HEK293 (cell line): ENCODE data around the gene LBHD2.

ENCODE experiments used
- FEZF1 ChIP-seq: fragments of 450-650 bp; formaldehyde crosslinking; IDR thresholded peaks from 2 replicates; pipeline ENCODE4 v1.5.1; 2016; ENCODE audit warnings: missing biosample characterization, missing genetic modification characterization
- GLI2 ChIP-seq: fragments of 450-650 bp; formaldehyde crosslinking; IDR thresholded peaks from 2 replicates; pipeline ENCODE4; 2017; ENCODE audit warnings: missing biosample characterization, missing genetic modification characterization, low read depth, borderline replicate concordance
- GLI4 ChIP-seq: fragments of 450-650 bp; formaldehyde crosslinking; IDR thresholded peaks from 2 replicates; pipeline ENCODE4 v1.5.1; 2016; ENCODE audit warnings: missing biosample characterization, missing genetic modification characterization
- HIC1 ChIP-seq: fragments of 450-650 bp; formaldehyde crosslinking; IDR thresholded peaks from 2 replicates; pipeline ENCODE4 v1.5.1; 2016; ENCODE audit warnings: missing biosample characterization, missing genetic modification characterization
- KLF7 ChIP-seq: fragments of 450-650 bp; formaldehyde crosslinking; IDR thresholded peaks from 2 replicates; pipeline ENCODE4 v1.5.1; 2016; ENCODE audit warnings: missing biosample characterization, missing genetic modification characterization, borderline replicate concordance
- KLF9 ChIP-seq: fragments of 450-650 bp; formaldehyde crosslinking; IDR thresholded peaks from 2 replicates; pipeline ENCODE4 v1.5.1; 2016; ENCODE audit warnings: missing biosample characterization, missing genetic modification characterization, low read depth
- PRDM1 ChIP-seq: fragments of 450-650 bp; formaldehyde crosslinking; IDR thresholded peaks from 2 replicates; pipeline ENCODE4; 2016; ENCODE audit warnings: missing biosample characterization, missing genetic modification characterization
- SALL2 ChIP-seq: fragments of 450-650 bp; formaldehyde crosslinking; IDR thresholded peaks from 2 replicates; pipeline ENCODE4 v1.5.0; 2017; ENCODE audit warnings: missing biosample characterization, mild to moderate bottlenecking, missing genetic modification characterization, borderline replicate concordance
- SETDB1 ChIP-seq: IDR thresholded peaks from one replicate; pipeline ENCODE4 v1.6.1; 2017; ENCODE audit warnings: mild to moderate bottlenecking, low read length, moderate library complexity, mixed read lengths; ENCODE audit not compliant: insufficient read length
- ZBTB48 ChIP-seq: fragments of 450-650 bp; formaldehyde crosslinking; IDR thresholded peaks from 2 replicates; pipeline ENCODE4 v1.5.1; 2016; ENCODE audit warnings: missing biosample characterization, missing genetic modification characterization
- ZBTB6 ChIP-seq: fragments of 450-650 bp; formaldehyde crosslinking; IDR thresholded peaks from 2 replicates; pipeline ENCODE4 v1.5.1; 2017; ENCODE audit warnings: missing biosample characterization, missing genetic modification characterization
- ZNF184 ChIP-seq: fragments of 450-650 bp; IDR thresholded peaks from 2 replicates; pipeline ENCODE4 v1.5.1; 2018; ENCODE audit warnings: missing biosample characterization, mild to moderate bottlenecking, missing genetic modification characterization
- ZNF2 ChIP-seq: fragments of 450-650 bp; formaldehyde crosslinking; IDR thresholded peaks from 2 replicates; pipeline ENCODE4 v1.5.1; 2016; ENCODE audit warnings: missing biosample characterization, missing genetic modification characterization
- ZNF274 ChIP-seq, 2 experiments: fragments of 200-500 bp in 1 of 2; fragments of 450-650 bp in 1 of 2; sonication (Bioruptor generic) in 1 of 2; formaldehyde crosslinking in 1 of 2; IDR thresholded peaks; 2 replicates each; pipeline versions ENCODE4 v1.5.1 to v1.6.1; 2014 to 2016; ENCODE audit warnings: borderline replicate concordance in 1 of 2, inconsistent platforms in 1 of 2, low read length in 1 of 2, missing biosample characterization in 1 of 2, missing genetic modification characterization in 1 of 2
- ZNF335 ChIP-seq: fragments of 450-650 bp; formaldehyde crosslinking; conservative IDR thresholded peaks from 2 replicates; pipeline ENCODE4 v1.5.1; 2016; ENCODE audit warnings: missing biosample characterization, missing genetic modification characterization
- ZNF37A ChIP-seq: fragments of 450-650 bp; IDR thresholded peaks from 2 replicates; pipeline ENCODE4 v1.5.1; 2018; ENCODE audit warnings: missing biosample characterization, missing genetic modification characterization
- ZNF394 ChIP-seq: fragments of 450-650 bp; formaldehyde crosslinking; IDR thresholded peaks from 2 replicates; pipeline ENCODE4 v1.5.1; 2016; ENCODE audit warnings: missing biosample characterization, missing genetic modification characterization, mild to moderate bottlenecking, moderate library complexity, borderline replicate concordance
- ZNF423 ChIP-seq: fragments of 450-650 bp; formaldehyde crosslinking; IDR thresholded peaks from 2 replicates; pipeline ENCODE4 v1.5.1; 2016; ENCODE audit warnings: missing biosample characterization, missing genetic modification characterization
- ZNF473 ChIP-seq: fragments of 450-650 bp; formaldehyde crosslinking; IDR thresholded peaks from 2 replicates; pipeline ENCODE4 v1.5.1; 2017; ENCODE audit warnings: missing biosample characterization, missing genetic modification characterization
- ZNF561 ChIP-seq: fragments of 450-650 bp; IDR thresholded peaks from 2 replicates; pipeline ENCODE4 v1.5.1; 2018; ENCODE audit warnings: missing biosample characterization, missing genetic modification characterization, borderline replicate concordance
- ZNF600 ChIP-seq: fragments of 450-650 bp; formaldehyde crosslinking; IDR thresholded peaks from 2 replicates; pipeline ENCODE4 v1.5.1; 2016; ENCODE audit warnings: missing biosample characterization, missing genetic modification characterization
- ZNF621 ChIP-seq: fragments of 450-650 bp; formaldehyde crosslinking; IDR thresholded peaks from 2 replicates; pipeline ENCODE4 v1.5.1; 2017; ENCODE audit warnings: missing biosample characterization, missing genetic modification characterization
- ZNF624 ChIP-seq: fragments of 450-650 bp; formaldehyde crosslinking; IDR thresholded peaks from 2 replicates; pipeline ENCODE4 v1.5.1; 2017; ENCODE audit warnings: missing biosample characterization, missing genetic modification characterization
- ZNF76 ChIP-seq: fragments of 450-650 bp; formaldehyde crosslinking; IDR thresholded peaks from 2 replicates; pipeline ENCODE4; 2016; ENCODE audit warnings: low read depth, missing biosample characterization, missing genetic modification characterization, borderline replicate concordance
- ZNF777 ChIP-seq: fragments of 450-650 bp; formaldehyde crosslinking; IDR thresholded peaks from 2 replicates; pipeline ENCODE4 v1.5.1; 2017; ENCODE audit warnings: missing biosample characterization, missing genetic modification characterization, borderline replicate concordance
- TF ChIP-seq, protein P1 (sequence below): fragments of 450-650 bp; formaldehyde crosslinking; IDR thresholded peaks from 2 replicates; pipeline ENCODE4; 2016; ENCODE audit warnings: missing biosample characterization, missing genetic modification characterization
- TF ChIP-seq, protein P2 (sequence below): fragments of 450-650 bp; formaldehyde crosslinking; IDR thresholded peaks from 2 replicates; pipeline ENCODE4 v1.5.1; 2016; ENCODE audit warnings: missing biosample characterization, missing genetic modification characterization
- TF ChIP-seq, protein P3 (sequence below): fragments of 450-650 bp; formaldehyde crosslinking; IDR thresholded peaks from 2 replicates; pipeline ENCODE4 v1.5.1; 2017; ENCODE audit warnings: missing biosample characterization, missing genetic modification characterization
- TF ChIP-seq, protein P4 (sequence below): fragments of 450-650 bp; formaldehyde crosslinking; IDR thresholded peaks from 2 replicates; pipeline ENCODE4 v1.5.1; 2017; ENCODE audit warnings: missing biosample characterization, missing genetic modification characterization

Gene LBHD2

DNA sequence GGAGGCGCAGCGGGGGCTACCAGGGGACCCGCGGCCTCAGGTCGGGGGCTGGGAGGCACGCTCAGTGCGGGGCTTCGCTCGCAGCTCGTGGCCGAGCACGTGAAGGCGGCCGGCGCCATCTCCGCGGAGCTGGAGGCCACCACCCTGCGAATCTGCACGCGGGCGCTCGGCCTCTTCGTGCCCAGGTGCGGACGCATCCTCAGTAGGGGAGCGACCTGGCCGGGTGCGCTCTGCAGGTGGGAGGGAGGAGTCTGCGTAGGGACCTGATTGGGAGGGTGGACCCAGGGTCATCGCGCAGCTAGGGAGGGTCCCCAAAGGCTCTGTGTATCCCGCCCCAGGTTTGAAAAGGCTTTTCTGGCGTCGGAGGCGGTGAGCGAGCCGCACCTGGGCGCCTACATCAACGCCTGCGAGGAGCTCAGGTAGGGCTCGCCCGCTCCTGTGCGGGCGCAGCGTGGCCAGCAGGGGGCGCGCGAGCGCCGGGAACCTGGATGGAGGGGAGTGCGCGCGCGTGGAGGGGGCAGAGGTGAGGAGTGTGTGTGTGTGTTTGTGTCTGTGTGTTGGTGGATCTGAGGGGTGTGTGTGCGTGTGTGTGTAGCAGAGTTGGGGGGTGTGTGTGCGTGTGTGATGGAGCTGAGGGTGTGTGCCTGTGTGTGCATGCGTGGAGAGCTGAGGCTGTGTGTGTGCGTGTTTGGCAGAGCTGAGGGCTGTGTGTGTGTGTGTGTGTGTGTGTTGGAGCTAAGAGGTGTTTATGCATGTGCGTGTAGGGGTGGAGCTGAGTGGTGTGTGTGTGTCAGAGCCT lies 20.8 kb downstream of the LBHD2 start (continued):
- TF ChIP-seq KLF7 (tag by site-specific recombination) (peak; percentile 86), ZNF274 (IDR thresholded peaks at IDR 0.05; ENCODE audit: low read length) (no peak), ZNF274 (tag by site-specific recombination; IDR thresholded peaks at IDR 0.05; ENCODE audit: borderline replicate concordance) (no peak), ZNF423 (tag by site-specific recombination) (no peak), ZNF184 (tag by site-specific recombination) (no peak), KLF9 (tag by site-specific recombination) (peak; percentile 79), ZNF777 (peak; percentile 90; the same call in 1 of the 2 replicates), ZNF561 (tag by site-specific recombination) (no peak), ZBTB48 (tag by site-specific recombination) (peak; percentile 92), ZNF600 (tag by site-specific recombination) (peak; percentile 99), ZNF335 (tag by site-specific recombination) (peak; percentile 71), SALL2 (peak; percentile 80; the same call in 1 of the 2 replicates), FEZF1 (tag by site-specific recombination) (no peak), HIC1 (tag by site-specific recombination) (peak; percentile 78; the same call in 1 of the 2 replicates), ZNF2 (tag by site-specific recombination) (peak; percentile 99), PRDM1 (tag by site-specific recombination) (no peak), SETDB1 (no peak), GLI4 (tag by site-specific recombination) (peak; percentile 99), ZNF394 (peak; percentile 30; the same call in 1 of the 2 replicates), ZNF621 (tag by site-specific recombination) (no peak), ZBTB6 (tag by site-specific recombination) (no peak), ZNF37A (tag by site-specific recombination) (no peak), GLI2 (tag by site-specific recombination) (no peak), ZNF624 (peak; percentile 80; the same call in 1 of the 2 replicates), ZNF473 (tag by site-specific recombination) (peak; percentile 80; the same call in 1 of the 2 replicates), ZNF76 (no peak; the same call in 1 of the 2 replicates)
- TF ChIP-seq, protein P1, sequence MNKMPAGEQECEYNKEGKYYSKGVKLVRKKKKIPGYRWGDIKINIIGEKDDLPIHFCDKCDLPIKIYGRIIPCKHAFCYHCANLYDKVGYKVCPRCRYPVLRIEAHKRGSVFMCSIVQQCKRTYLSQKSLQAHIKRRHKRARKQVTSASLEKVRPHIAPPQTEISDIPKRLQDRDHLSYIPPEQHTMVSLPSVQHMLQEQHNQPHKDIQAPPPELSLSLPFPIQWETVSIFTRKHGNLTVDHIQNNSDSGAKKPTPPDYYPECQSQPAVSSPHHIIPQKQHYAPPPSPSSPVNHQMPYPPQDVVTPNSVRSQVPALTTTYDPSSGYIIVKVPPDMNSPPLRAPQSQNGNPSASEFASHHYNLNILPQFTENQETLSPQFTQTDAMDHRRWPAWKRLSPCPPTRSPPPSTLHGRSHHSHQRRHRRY (tag by site-specific recombination) = peak; percentile 99
- TF ChIP-seq, protein P2, sequence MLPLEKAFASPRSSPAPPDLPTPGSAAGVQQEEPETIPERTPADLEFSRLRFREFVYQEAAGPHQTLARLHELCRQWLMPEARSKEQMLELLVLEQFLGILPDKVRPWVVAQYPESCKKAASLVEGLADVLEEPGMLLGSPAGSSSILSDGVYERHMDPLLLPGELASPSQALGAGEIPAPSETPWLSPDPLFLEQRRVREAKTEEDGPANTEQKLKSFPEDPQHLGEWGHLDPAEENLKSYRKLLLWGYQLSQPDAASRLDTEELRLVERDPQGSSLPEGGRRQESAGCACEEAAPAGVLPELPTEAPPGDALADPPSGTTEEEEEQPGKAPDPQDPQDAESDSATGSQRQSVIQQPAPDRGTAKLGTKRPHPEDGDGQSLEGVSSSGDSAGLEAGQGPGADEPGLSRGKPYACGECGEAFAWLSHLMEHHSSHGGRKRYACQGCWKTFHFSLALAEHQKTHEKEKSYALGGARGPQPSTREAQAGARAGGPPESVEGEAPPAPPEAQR (tag by site-specific recombination) = peak; percentile 96
- TF ChIP-seq, protein P3, sequence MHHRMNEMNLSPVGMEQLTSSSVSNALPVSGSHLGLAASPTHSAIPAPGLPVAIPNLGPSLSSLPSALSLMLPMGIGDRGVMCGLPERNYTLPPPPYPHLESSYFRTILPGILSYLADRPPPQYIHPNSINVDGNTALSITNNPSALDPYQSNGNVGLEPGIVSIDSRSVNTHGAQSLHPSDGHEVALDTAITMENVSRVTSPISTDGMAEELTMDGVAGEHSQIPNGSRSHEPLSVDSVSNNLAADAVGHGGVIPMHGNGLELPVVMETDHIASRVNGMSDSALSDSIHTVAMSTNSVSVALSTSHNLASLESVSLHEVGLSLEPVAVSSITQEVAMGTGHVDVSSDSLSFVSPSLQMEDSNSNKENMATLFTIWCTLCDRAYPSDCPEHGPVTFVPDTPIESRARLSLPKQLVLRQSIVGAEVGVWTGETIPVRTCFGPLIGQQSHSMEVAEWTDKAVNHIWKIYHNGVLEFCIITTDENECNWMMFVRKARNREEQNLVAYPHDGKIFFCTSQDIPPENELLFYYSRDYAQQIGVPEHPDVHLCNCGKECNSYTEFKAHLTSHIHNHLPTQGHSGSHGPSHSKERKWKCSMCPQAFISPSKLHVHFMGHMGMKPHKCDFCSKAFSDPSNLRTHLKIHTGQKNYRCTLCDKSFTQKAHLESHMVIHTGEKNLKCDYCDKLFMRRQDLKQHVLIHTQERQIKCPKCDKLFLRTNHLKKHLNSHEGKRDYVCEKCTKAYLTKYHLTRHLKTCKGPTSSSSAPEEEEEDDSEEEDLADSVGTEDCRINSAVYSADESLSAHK (tag by site-specific recombination) = no peak
- TF ChIP-seq, protein P4, sequence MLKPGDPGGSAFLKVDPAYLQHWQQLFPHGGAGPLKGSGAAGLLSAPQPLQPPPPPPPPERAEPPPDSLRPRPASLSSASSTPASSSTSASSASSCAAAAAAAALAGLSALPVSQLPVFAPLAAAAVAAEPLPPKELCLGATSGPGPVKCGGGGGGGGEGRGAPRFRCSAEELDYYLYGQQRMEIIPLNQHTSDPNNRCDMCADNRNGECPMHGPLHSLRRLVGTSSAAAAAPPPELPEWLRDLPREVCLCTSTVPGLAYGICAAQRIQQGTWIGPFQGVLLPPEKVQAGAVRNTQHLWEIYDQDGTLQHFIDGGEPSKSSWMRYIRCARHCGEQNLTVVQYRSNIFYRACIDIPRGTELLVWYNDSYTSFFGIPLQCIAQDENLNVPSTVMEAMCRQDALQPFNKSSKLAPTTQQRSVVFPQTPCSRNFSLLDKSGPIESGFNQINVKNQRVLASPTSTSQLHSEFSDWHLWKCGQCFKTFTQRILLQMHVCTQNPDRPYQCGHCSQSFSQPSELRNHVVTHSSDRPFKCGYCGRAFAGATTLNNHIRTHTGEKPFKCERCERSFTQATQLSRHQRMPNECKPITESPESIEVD (tag by site-specific recombination) = no peak
